ENCODE data around the gene SIGLEC5. TPM values are rescaled to one million over a fixed set of nuclear protein-coding genes. Genes with fewer than 3 reads are reported as not detected.

SIGLEC5 gene
- total and polyA plus RNA-seq, 4 donors: 1.6 to 2.2 TPM; not detected in 2

GRCh38 chr19:51626675-51627074 lies 3.5 kb downstream of the SIGLEC5 start:
- H3K9me3 ChIP-seq (ENCODE audit: control insufficient read depth in 4 of 4, insufficient read depth in 3 of 4, low read length in 3 of 4): peaks cover 0 to 9% (median 0%) of the 10 kb centered on the region in 4 donors
- H3K36me3 ChIP-seq (ENCODE audit: control insufficient read depth in 4 of 4, insufficient read depth in 4 of 4, low read length in 4 of 4): no peaks in the 10 kb centered on the region
- H3K27ac ChIP-seq (ENCODE audit: low read depth in 1 of 2, low read length in 1 of 2): no peak overlapping the region
- H3K4me3 ChIP-seq: no peak overlapping the region
- ATAC-seq (ENCODE audit: insufficient read depth, low FRiP score): no peak
- H3K4me1 ChIP-seq (ENCODE audit: control insufficient read depth in 5 of 5, insufficient read depth in 5 of 5, low read length in 5 of 5): no peaks in the 10 kb centered on the region
- no peak for DNase-seq
- no peak overlapping the region for H3K9ac ChIP-seq (ENCODE audit: insufficient read depth in 1 of 2, low read length in 2 of 2)
- TF ChIP-seq CTCF (IDR thresholded peaks at IDR 0.05; ENCODE audit: control extremely low read depth, extremely low read depth): no peak
- peaks cover 0 to 11% (median 0%) of the 10 kb centered on the region in 3 donors for H3K27me3 ChIP-seq (ENCODE audit: control insufficient read depth in 3 of 3, insufficient read depth in 3 of 3, low read length in 2 of 3)
- 54 to 84% methylated on average over 2 of the region's 2 CpGs for WGBS, 2 donors

GRCh38 chr19:51621178-51621577 lies 9.0 kb downstream of the SIGLEC5 start:
- WGBS, 2 donors: 23 to 34% methylated on average over 2 of the region's 2 CpGs
- Histone ChIP-seq H3K4me1 (ENCODE audit: control insufficient read depth in 5 of 5, insufficient read depth in 5 of 5, low read length in 5 of 5) (no peaks in the 10 kb centered on the region), H3K27me3 (ENCODE audit: control insufficient read depth in 3 of 3, insufficient read depth in 3 of 3, low read length in 2 of 3) (no peaks in the 10 kb centered on the region), H3K4me3 (no peak overlapping the region), H3K36me3 (ENCODE audit: control insufficient read depth in 4 of 4, insufficient read depth in 4 of 4, low read length in 4 of 4) (no peaks in the 10 kb centered on the region), H3K27ac (ENCODE audit: low read depth in 1 of 2, low read length in 1 of 2) (no peak overlapping the region), H3K9ac (ENCODE audit: insufficient read depth in 1 of 2, low read length in 2 of 2) (no peak overlapping the region), H3K9me3 (ENCODE audit: control insufficient read depth in 4 of 4, insufficient read depth in 3 of 4, low read length in 3 of 4) (no peaks in the 10 kb centered on the region)
- no peak for ATAC-seq (ENCODE audit: insufficient read depth, low FRiP score)
- no peak for DNase-seq
- TF ChIP-seq CTCF (IDR thresholded peaks at IDR 0.05; ENCODE audit: control extremely low read depth, extremely low read depth): no peak

GRCh38 chr19:51615991-51616390 lies 14.2 kb downstream of the SIGLEC5 start:
- no peak for TF ChIP-seq CTCF (IDR thresholded peaks at IDR 0.05; ENCODE audit: control extremely low read depth, extremely low read depth)
- WGBS, 2 donors: 78 to 94% methylated on average over 7 of the region's 7 CpGs
- Histone ChIP-seq H3K36me3 (ENCODE audit: control insufficient read depth in 4 of 4, insufficient read depth in 4 of 4, low read length in 4 of 4) (no peaks in the 10 kb centered on the region), H3K9me3 (ENCODE audit: control insufficient read depth in 4 of 4, insufficient read depth in 3 of 4, low read length in 3 of 4) (peaks cover 0 to 9% (median 0%) of the 10 kb centered on the region in 4 donors), H3K4me3 (no peak overlapping the region), H3K27me3 (ENCODE audit: control insufficient read depth in 3 of 3, insufficient read depth in 3 of 3, low read length in 2 of 3) (no peaks in the 10 kb centered on the region), H3K9ac (ENCODE audit: insufficient read depth in 1 of 2, low read length in 2 of 2) (no peak overlapping the region), H3K27ac (ENCODE audit: low read depth in 1 of 2, low read length in 1 of 2) (no peak overlapping the region), H3K4me1 (ENCODE audit: control insufficient read depth in 5 of 5, insufficient read depth in 5 of 5, low read length in 5 of 5) (no peaks in the 10 kb centered on the region)
- no peak for DNase-seq
- ATAC-seq (ENCODE audit: insufficient read depth, low FRiP score): no peak

- WGBS, 2 donors: 70 to 74% methylated on average over 5 of the region's 5 CpGs
- no peak overlapping the region for H3K9ac ChIP-seq (ENCODE audit: insufficient read depth in 1 of 2, low read length in 2 of 2)
- no peak for TF ChIP-seq CTCF (IDR thresholded peaks at IDR 0.05; ENCODE audit: control extremely low read depth, extremely low read depth)
- no peak overlapping the region for H3K4me3 ChIP-seq
- DNase-seq (no peak), ATAC-seq (ENCODE audit: insufficient read depth, low FRiP score) (no peak)
- no peak overlapping the region for H3K27ac ChIP-seq (ENCODE audit: low read depth in 1 of 2, low read length in 1 of 2)
- H3K9me3 ChIP-seq (ENCODE audit: control insufficient read depth in 4 of 4, insufficient read depth in 3 of 4, low read length in 3 of 4): peaks cover 0 to 9% (median 0%) of the 10 kb centered on the region in 4 donors
- no peaks in the 10 kb centered on the region for H3K36me3 ChIP-seq (ENCODE audit: control insufficient read depth in 4 of 4, insufficient read depth in 4 of 4, low read length in 4 of 4)
- no peaks in the 10 kb centered on the region for H3K27me3 ChIP-seq (ENCODE audit: control insufficient read depth in 3 of 3, insufficient read depth in 3 of 3, low read length in 2 of 3)
- no peaks in the 10 kb centered on the region for H3K4me1 ChIP-seq (ENCODE audit: control insufficient read depth in 5 of 5, insufficient read depth in 5 of 5, low read length in 5 of 5)
Observed at GRCh38 chr19:51614789-51615188, 15.4 kb downstream of the SIGLEC5 start.
